Ovary (tissue), 3 donors: ENCODE measurements around the gene CRB2.

Source experiments
- CTCF ChIP-seq, 3 donors: fragments of 450-650 bp in 2 of 3; fragments of 200-600 bp in 1 of 3; IDR thresholded peaks; one replicate each; pipeline versions ENCODE4 v1.5.1 to v1.8.0; 2016 to 2022; ENCODE audit warnings: antibody characterized with exemption in 3 of 3, mild to moderate bottlenecking in 1 of 3
- EP300 ChIP-seq: sonication (generic); formaldehyde crosslinking; IDR thresholded peaks from one replicate; pipeline ENCODE4 v1.6.1; 2017; ENCODE audit warnings: antibody characterized with exemption
- POLR2A ChIP-seq: fragments of 450-650 bp; IDR thresholded peaks from one replicate; pipeline ENCODE4 v1.6.1; 2017; ENCODE audit warnings: antibody characterized with exemption, mild to moderate bottlenecking, moderate library complexity
- donor health status: DM: no; HTN: no; CAD: no.

GRCh38 chr9:123335986-123336329 is 20.0 kb upstream of the CRB2 start:
- TF ChIP-seq CTCF (IDR thresholded peaks at IDR 0.05) (no peak), EP300 (no peak), POLR2A (no peak)
